Measurements from ENCODE around the gene CACNA1I. TPM values are rescaled to one million over a fixed set of nuclear protein-coding genes. Genes with fewer than 3 reads are reported as not detected.

CACNA1I gene
- total and polyA plus RNA-seq, 2 experiments from 2014 or later, result 0.42 to 2.4 TPM

- Histone ChIP-seq H2AFZ (no peak overlapping the region), H3K27me3 (ENCODE audit: insufficient read depth) (no peaks in the 10 kb centered on the region), H3K4me2 (no peak overlapping the region), H4K20me1 (replicated peaks; ENCODE audit: insufficient read depth) (no peaks in the 10 kb centered on the region), H3F3A (replicated peaks; ENCODE audit: low read depth) (no peaks in the 10 kb centered on the region), H3K9me2 (ENCODE audit: insufficient read depth) (no peaks in the 10 kb centered on the region), H3K79me2 (replicated peaks; ENCODE audit: insufficient read depth) (no peaks in the 10 kb centered on the region), H3K27ac (ENCODE audit: low read depth) (no peak overlapping the region), H3K36me3 (ENCODE audit: insufficient read depth) (no peaks in the 10 kb centered on the region), H3K4me3 (no peak overlapping the region), H3K4me1 (ENCODE audit: insufficient read depth) (no peaks in the 10 kb centered on the region; the same call in 1 of the 2 replicates)
- DNase-seq (ENCODE audit: low spot score) (no peak), ATAC-seq (no peak)
- Mint-ChIP-seq H3K4me3 (no peak overlapping the region), H3K27me3 (ENCODE audit: insufficient read depth, low read depth, poor library complexity) (peaks cover 16% of the 10 kb centered on the region), H3K27ac (no peak overlapping the region), H3K9me3 (no peaks in the 10 kb centered on the region; the same call in 2 of the 3 replicates), H3K36me3 (ENCODE audit: low read depth) (no peaks in the 10 kb centered on the region), H3K4me1 (peaks cover 19% of the 10 kb centered on the region)
- TF ChIP-seq, protein P1, sequence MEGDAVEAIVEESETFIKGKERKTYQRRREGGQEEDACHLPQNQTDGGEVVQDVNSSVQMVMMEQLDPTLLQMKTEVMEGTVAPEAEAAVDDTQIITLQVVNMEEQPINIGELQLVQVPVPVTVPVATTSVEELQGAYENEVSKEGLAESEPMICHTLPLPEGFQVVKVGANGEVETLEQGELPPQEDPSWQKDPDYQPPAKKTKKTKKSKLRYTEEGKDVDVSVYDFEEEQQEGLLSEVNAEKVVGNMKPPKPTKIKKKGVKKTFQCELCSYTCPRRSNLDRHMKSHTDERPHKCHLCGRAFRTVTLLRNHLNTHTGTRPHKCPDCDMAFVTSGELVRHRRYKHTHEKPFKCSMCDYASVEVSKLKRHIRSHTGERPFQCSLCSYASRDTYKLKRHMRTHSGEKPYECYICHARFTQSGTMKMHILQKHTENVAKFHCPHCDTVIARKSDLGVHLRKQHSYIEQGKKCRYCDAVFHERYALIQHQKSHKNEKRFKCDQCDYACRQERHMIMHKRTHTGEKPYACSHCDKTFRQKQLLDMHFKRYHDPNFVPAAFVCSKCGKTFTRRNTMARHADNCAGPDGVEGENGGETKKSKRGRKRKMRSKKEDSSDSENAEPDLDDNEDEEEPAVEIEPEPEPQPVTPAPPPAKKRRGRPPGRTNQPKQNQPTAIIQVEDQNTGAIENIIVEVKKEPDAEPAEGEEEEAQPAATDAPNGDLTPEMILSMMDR (conservative IDR thresholded peaks at IDR 0.05; ENCODE audit: low read depth in 2 of 2), result no peak
- no peak for TF ChIP-seq CREB1 (CRISPR knock-in tag; IDR thresholded peaks at IDR 0.05; ENCODE audit: low read depth)
- no peak for TF ChIP-seq ZNF114 (CRISPR knock-in tag; IDR thresholded peaks at IDR 0.05)
- TF ChIP-seq JUNB (IDR thresholded peaks at IDR 0.05; ENCODE audit: unreplicated experiment), result no peak
- TF ChIP-seq ZNF331 (CRISPR knock-in tag; IDR thresholded peaks at IDR 0.05; ENCODE audit: low read depth), result no peak
- TF ChIP-seq EZH2 (IDR thresholded peaks at IDR 0.05; ENCODE audit: low read depth, unreplicated experiment), result no peak
- TF ChIP-seq REST (IDR thresholded peaks at IDR 0.05; ENCODE audit: unreplicated experiment), result no peak
- TF ChIP-seq ZNF462 (CRISPR knock-in tag; IDR thresholded peaks at IDR 0.05), result no peak
- no peak for TF ChIP-seq NANOG (IDR thresholded peaks at IDR 0.05; ENCODE audit: borderline replicate concordance)
- TF ChIP-seq POLR2AphosphoS5 (IDR thresholded peaks at IDR 0.05; ENCODE audit: low read depth), result no peak
- no peak for TF ChIP-seq EZH2phosphoT487 (IDR thresholded peaks at IDR 0.05; ENCODE audit: unreplicated experiment)
- no peak for TF ChIP-seq STAT1 (IDR thresholded peaks at IDR 0.05; ENCODE audit: unreplicated experiment)
- no peak for TF ChIP-seq ETS1 (IDR thresholded peaks at IDR 0.05)
These were observed 22.7 kb downstream of the CACNA1I start for GRCh38 chr22:39593066-39593930.

Measured in GM23338 (cell line).